IPS-18a (cell line): ENCODE data around the gene MTUS2.

ENCODE experiments used
- H3K27ac ChIP-seq: one replicate; pipeline ENCODE4 v1.5.1; 2013; ENCODE audit warnings: low read length
- H3K27me3 ChIP-seq: one replicate; pipeline ENCODE4 v1.6.1; 2013; ENCODE audit warnings: mild to moderate bottlenecking, low read length; ENCODE audit not compliant: control insufficient read depth, insufficient read depth
- H3K36me3 ChIP-seq: one replicate; pipeline ENCODE4 v1.6.1; 2013; ENCODE audit warnings: low read depth, low read length; ENCODE audit not compliant: control insufficient read depth
- H3K4me1 ChIP-seq: one replicate; pipeline ENCODE4 v1.6.1; 2013; ENCODE audit warnings: low read depth, low read length; ENCODE audit not compliant: control insufficient read depth
- H3K4me3 ChIP-seq: one replicate; pipeline ENCODE4 v1.5.1; 2013; ENCODE audit warnings: low read length
- H3K9ac ChIP-seq: one replicate; pipeline ENCODE4 v1.6.1; 2013; ENCODE audit warnings: mild to moderate bottlenecking, low read length, moderate library complexity
- H3K9me3 ChIP-seq: one replicate; pipeline ENCODE4 v1.6.1; 2013; ENCODE audit warnings: low read depth, low read length; ENCODE audit not compliant: control insufficient read depth

MTUS2 gene

GRCh38 chr13:29396446-29396845 lies 576.3 kb downstream of the MTUS2 start:
- Histone ChIP-seq H3K9me3 (no peaks in the 10 kb centered on the region), H3K27ac (no peak overlapping the region), H3K4me1 (no peaks in the 10 kb centered on the region), H3K27me3 (no peaks in the 10 kb centered on the region), H3K4me3 (no peak overlapping the region), H3K9ac (no peak overlapping the region), H3K36me3 (no peaks in the 10 kb centered on the region)

DNA sequence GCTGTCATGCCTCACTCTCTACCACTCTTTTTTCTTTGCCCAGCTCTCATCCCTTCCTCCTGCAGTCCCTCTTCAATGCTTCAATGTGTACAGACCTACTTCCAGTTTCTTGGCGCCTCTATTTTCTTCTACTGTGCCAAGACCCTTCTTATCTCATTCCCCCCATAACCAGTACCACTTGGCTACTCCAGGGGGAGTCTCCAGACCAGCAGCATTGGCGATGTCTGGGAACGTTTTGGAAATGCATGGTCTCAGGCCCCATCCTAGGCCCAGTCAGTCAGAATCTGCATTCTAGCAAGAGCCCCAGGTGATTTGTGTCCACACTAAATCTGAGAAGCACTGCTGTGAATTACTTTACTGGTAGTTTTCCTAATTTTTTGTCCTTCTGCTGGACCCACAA lies 577.1 kb downstream of the MTUS2 start:
- no peak overlapping the region for H3K27ac ChIP-seq
- H3K9me3 ChIP-seq = no peaks in the 10 kb centered on the region
- no peak overlapping the region for H3K9ac ChIP-seq
- H3K4me1 ChIP-seq = no peaks in the 10 kb centered on the region
- no peaks in the 10 kb centered on the region for H3K36me3 ChIP-seq
- no peaks in the 10 kb centered on the region for H3K27me3 ChIP-seq
- H3K4me3 ChIP-seq = no peak overlapping the region

DNA sequence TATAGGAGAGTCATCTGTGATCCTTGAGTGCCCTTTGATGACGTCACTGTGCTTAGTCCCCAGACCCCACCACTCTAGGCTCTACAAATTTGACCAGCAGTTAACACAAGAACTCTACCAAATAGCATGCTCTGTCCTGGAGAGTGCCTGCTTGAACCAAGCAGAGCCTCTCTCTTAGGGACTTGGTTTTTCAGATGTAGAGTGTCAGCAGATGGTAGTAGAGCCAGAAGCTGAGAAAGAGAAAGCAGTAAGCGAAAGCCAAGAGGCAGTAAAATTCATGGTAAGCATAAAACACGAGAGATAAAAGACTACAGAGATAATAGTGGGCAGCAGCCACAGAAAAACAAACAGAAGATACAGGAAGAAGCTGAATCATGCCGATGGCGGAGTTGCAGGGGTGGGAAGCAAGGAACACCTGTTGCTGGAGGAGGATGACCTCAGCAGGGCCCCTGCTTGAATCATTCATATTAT lies 582.1 kb downstream of the MTUS2 start:
- no peaks in the 10 kb centered on the region for H3K9me3 ChIP-seq
- peaks cover 6% of the 10 kb centered on the region for H3K4me1 ChIP-seq
- no peak overlapping the region for H3K27ac ChIP-seq
- H3K27me3 ChIP-seq = no peaks in the 10 kb centered on the region
- H3K36me3 ChIP-seq = no peaks in the 10 kb centered on the region
- no peak overlapping the region for H3K9ac ChIP-seq
- no peak overlapping the region for H3K4me3 ChIP-seq

GRCh38 chr13:29405401-29405800 lies 585.3 kb downstream of the MTUS2 start:
- no peak overlapping the region for H3K27ac ChIP-seq
- H3K36me3 ChIP-seq = no peaks in the 10 kb centered on the region

GRCh38 chr13:29411481-29411880 lies 591.3 kb downstream of the MTUS2 start:
- no peaks in the 10 kb centered on the region for H3K27me3 ChIP-seq
- H3K4me3 ChIP-seq = no peak overlapping the region
- no peak overlapping the region for H3K9ac ChIP-seq
- no peak overlapping the region for H3K27ac ChIP-seq
- peaks cover 4% of the 10 kb centered on the region for H3K9me3 ChIP-seq
- peaks cover under 1% of the 10 kb centered on the region for H3K4me1 ChIP-seq
- no peaks in the 10 kb centered on the region for H3K36me3 ChIP-seq

More at GRCh38 chr13:29405401-29405800, 585.3 kb downstream of the MTUS2 start:
- no peaks in the 10 kb centered on the region for H3K27me3 ChIP-seq
- no peak overlapping the region for H3K9ac ChIP-seq
- no peak overlapping the region for H3K4me3 ChIP-seq
- peaks cover 6% of the 10 kb centered on the region for H3K4me1 ChIP-seq
- no peaks in the 10 kb centered on the region for H3K9me3 ChIP-seq

- no peak overlapping the region for H3K9ac ChIP-seq
- no peak overlapping the region for H3K27ac ChIP-seq
- no peak overlapping the region for H3K4me3 ChIP-seq
- H3K27me3 ChIP-seq = no peaks in the 10 kb centered on the region
- no peaks in the 10 kb centered on the region for H3K9me3 ChIP-seq
- H3K4me1 ChIP-seq = peaks cover 4% of the 10 kb centered on the region
- H3K36me3 ChIP-seq = no peaks in the 10 kb centered on the region
These were observed 597.9 kb downstream of the MTUS2 start for GRCh38 chr13:29418026-29418425.

DNA sequence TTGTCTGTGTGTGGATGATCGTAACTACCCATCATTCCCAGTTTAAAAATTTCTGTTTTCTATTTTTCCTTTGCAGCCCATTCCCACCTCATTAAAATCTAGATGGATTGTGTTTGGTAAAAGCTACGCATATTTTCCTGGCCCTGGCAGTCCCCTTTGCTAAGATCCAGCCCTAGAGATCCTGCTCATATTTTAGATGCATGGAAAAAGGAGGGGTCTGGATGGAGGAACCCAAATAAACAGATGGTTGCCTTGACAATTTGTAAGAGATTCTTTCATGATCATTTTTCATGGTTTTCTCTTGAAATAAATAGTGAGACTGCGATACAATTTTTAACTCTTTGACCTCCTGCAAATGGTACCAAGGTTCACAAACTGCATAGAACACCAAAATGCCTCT lies 601.0 kb downstream of the MTUS2 start:
- Histone ChIP-seq H3K4me1 (peaks cover 10% of the 10 kb centered on the region), H3K27me3 (no peaks in the 10 kb centered on the region), H3K27ac (no peak overlapping the region), H3K9me3 (no peaks in the 10 kb centered on the region), H3K9ac (no peak overlapping the region), H3K36me3 (no peaks in the 10 kb centered on the region), H3K4me3 (no peak overlapping the region)

- Histone ChIP-seq H3K27ac (no peak overlapping the region), H3K4me1 (peaks cover 10% of the 10 kb centered on the region), H3K9me3 (no peaks in the 10 kb centered on the region), H3K4me3 (no peak overlapping the region), H3K9ac (no peak overlapping the region), H3K36me3 (no peaks in the 10 kb centered on the region), H3K27me3 (peaks cover 1% of the 10 kb centered on the region)
These were observed 601.9 kb downstream of the MTUS2 start for GRCh38 chr13:29422015-29422414.

DNA sequence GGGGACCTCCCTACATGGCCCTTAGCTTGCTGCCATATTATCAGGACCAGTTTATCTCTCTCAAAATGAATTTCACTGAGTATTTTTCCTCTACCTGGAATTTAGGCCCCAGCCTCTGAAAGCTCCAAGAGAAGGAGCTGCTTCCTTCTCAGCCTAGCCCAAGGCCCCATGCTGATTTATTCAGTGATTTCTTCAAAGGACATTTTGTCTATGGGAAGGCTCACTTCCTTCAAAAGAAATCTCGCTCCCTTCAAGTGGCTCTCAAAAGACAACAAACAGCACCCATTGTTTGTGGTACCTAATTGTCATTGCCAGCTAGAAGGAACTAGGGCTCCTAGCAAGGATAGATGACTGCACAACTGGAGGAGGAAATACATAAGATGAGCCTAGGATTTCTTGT lies 602.9 kb downstream of the MTUS2 start:
- no peaks in the 10 kb centered on the region for H3K9me3 ChIP-seq
- peaks cover 12% of the 10 kb centered on the region for H3K27me3 ChIP-seq
- H3K9ac ChIP-seq = no peak overlapping the region
- H3K4me3 ChIP-seq = no peak overlapping the region
- no peak overlapping the region for H3K27ac ChIP-seq
- H3K36me3 ChIP-seq = no peaks in the 10 kb centered on the region
- peaks cover 14% of the 10 kb centered on the region for H3K4me1 ChIP-seq

GRCh38 chr13:29427937-29428309 lies 607.8 kb downstream of the MTUS2 start:
- peaks cover 32% of the 10 kb centered on the region for H3K27me3 ChIP-seq
- no peaks in the 10 kb centered on the region for H3K36me3 ChIP-seq
- peak overlapping the region; percentile 23 for H3K9ac ChIP-seq
- H3K4me1 ChIP-seq = peaks cover 21% of the 10 kb centered on the region
- H3K9me3 ChIP-seq = no peaks in the 10 kb centered on the region
- H3K4me3 ChIP-seq = peak overlapping the region; percentile 59
- no peak overlapping the region for H3K27ac ChIP-seq

DNA sequence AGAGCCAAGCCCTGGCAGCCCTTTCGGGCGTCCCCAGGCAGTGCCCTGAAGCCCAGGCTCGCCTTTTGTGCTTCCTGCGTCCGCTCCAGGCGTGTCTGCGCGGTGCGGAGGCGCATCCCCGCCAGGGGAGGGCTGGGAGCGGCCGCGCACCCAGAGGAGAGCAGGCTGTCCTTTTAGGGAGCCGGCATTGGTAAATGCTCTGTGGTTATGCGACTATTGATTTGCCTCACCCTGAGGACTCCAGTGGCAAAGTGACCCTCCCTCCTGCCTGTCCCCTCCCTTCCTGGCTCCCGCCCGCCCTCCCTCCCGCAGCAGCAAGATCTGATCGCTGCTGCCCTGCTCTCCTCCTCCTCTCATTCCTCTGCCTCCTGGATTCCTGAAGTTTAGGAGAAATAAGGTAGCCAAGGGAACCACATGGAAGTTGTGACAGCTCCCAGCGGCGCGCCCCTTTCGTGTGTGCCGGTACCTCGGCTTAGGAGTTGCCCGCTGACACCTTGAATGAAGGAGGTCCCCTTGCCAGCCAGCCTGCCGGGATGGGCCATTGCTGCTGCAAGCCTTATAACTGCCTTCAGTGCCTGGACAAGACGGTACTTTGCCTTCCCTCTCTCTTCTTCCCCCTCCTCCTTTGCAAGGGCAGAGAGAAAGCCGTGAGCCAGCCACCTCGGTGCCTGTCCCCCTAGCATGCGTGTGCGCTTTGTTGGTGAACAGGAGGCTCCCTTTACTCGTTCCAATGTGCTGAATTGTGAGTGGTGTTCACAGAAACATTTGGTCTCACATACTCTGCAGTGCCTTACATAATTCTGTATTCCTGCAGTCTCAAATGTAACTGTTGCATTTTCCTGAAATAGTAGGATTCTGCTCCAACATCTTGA lies 608.4 kb downstream of the MTUS2 start:
- peaks cover 32% of the 10 kb centered on the region for H3K27me3 ChIP-seq
- H3K4me3 ChIP-seq = peak overlapping the region; percentile 59
- no peak overlapping the region for H3K27ac ChIP-seq
- H3K9me3 ChIP-seq = no peaks in the 10 kb centered on the region
- peak overlapping the region; percentile 23 for H3K9ac ChIP-seq
- peaks cover 15% of the 10 kb centered on the region for H3K4me1 ChIP-seq
- H3K36me3 ChIP-seq = no peaks in the 10 kb centered on the region
